Fibroblast of lung (primary cell): ENCODE measurements around the gene CREB5.

Source experiments
- EZH2 ChIP-seq: IDR thresholded peaks from 2 replicates; pipeline ENCODE4 v1.5.1; 2012; ENCODE audit warnings: low read length, control low read depth, mild to moderate bottlenecking; ENCODE audit errors: missing control alignments
- TF ChIP-seq, protein P1 (sequence below), 2 donors: IDR thresholded peaks in 1 of 2; conservative IDR thresholded peaks in 1 of 2; 1 replicate in 1 of 2; 2 replicates in 1 of 2; pipeline ENCODE4 v1.5.1; 2011 to 2012; ENCODE audit warnings: low read length in 2 of 2, control low read depth in 1 of 2, inconsistent platforms in 1 of 2, low read depth in 1 of 2, mild to moderate bottlenecking in 1 of 2

GRCh38 chr7:28793381-28794085 lies 381.2 kb downstream of the CREB5 start:
- no peak for TF ChIP-seq EZH2
- TF ChIP-seq, protein P1, sequence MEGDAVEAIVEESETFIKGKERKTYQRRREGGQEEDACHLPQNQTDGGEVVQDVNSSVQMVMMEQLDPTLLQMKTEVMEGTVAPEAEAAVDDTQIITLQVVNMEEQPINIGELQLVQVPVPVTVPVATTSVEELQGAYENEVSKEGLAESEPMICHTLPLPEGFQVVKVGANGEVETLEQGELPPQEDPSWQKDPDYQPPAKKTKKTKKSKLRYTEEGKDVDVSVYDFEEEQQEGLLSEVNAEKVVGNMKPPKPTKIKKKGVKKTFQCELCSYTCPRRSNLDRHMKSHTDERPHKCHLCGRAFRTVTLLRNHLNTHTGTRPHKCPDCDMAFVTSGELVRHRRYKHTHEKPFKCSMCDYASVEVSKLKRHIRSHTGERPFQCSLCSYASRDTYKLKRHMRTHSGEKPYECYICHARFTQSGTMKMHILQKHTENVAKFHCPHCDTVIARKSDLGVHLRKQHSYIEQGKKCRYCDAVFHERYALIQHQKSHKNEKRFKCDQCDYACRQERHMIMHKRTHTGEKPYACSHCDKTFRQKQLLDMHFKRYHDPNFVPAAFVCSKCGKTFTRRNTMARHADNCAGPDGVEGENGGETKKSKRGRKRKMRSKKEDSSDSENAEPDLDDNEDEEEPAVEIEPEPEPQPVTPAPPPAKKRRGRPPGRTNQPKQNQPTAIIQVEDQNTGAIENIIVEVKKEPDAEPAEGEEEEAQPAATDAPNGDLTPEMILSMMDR (conservative IDR thresholded peaks at IDR 0.05 in 1 of 2, IDR thresholded peaks at IDR 0.05 in 1 of 2; ENCODE audit: low read depth in 1 of 2, low read length in 2 of 2), result no peak
